ENCODE data around the gene MXD4.

MXD4 gene

DNA sequence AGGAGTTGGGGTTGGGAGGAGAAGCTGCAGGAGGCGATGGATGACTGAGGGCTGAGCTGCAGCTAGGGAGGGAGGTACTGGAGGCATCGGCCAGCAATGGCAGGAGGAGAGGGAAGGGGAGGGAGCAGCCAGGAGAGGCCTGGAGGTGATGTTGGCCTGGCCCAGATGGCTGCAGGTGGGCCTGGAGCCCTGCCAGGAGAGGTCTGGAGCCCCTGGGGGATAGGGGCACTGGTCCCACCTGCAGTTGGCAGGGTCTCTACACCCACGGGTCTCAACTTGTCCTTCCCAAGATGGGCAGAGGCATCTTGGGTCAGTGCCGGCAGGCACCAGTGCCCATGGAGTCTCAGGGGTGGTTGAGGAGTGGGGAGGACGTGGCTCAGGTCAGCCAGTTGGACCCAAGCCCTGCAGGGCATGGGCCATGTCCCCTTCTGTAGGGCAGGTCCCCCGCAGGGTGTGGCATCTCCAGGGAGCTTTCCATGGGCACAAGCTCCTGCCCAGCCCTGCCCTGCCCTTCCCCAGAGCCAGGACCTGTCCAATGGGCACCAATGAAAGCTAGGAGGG is 2.7 kb upstream of the MXD4 start:
- no peak overlapping the region for H3K27ac ChIP-seq
- TF ChIP-seq ZFX (IDR thresholded peaks at IDR 0.05) = no peak
- TF ChIP-seq, protein P1, sequence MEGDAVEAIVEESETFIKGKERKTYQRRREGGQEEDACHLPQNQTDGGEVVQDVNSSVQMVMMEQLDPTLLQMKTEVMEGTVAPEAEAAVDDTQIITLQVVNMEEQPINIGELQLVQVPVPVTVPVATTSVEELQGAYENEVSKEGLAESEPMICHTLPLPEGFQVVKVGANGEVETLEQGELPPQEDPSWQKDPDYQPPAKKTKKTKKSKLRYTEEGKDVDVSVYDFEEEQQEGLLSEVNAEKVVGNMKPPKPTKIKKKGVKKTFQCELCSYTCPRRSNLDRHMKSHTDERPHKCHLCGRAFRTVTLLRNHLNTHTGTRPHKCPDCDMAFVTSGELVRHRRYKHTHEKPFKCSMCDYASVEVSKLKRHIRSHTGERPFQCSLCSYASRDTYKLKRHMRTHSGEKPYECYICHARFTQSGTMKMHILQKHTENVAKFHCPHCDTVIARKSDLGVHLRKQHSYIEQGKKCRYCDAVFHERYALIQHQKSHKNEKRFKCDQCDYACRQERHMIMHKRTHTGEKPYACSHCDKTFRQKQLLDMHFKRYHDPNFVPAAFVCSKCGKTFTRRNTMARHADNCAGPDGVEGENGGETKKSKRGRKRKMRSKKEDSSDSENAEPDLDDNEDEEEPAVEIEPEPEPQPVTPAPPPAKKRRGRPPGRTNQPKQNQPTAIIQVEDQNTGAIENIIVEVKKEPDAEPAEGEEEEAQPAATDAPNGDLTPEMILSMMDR (conservative IDR thresholded peaks at IDR 0.05) = no peak

DNA sequence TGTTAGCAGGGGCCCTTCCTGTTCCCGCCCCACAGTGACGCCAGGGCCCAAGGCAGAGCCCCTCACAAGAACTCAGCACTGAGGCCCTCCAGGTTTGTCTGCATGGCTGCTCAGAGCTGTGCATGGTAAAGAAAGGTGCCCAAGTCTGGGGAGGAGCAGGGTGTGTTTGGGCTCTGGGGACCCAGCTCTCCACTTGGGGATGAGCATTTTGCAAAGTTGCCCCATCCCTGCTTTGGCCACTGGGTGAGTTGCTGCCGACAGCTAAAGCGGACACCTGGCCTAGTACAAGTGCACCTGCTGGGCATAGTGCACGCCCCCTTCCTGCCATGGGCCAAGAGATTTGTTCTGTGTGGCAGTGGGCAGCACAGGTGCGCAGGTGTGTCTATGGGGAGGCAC is 2.0 kb upstream of the MXD4 start:
- H3K27ac ChIP-seq = no peak overlapping the region
- TF ChIP-seq ZFX (IDR thresholded peaks at IDR 0.05) = no peak
- TF ChIP-seq, protein P1 (conservative IDR thresholded peaks at IDR 0.05) = no peak

DNA sequence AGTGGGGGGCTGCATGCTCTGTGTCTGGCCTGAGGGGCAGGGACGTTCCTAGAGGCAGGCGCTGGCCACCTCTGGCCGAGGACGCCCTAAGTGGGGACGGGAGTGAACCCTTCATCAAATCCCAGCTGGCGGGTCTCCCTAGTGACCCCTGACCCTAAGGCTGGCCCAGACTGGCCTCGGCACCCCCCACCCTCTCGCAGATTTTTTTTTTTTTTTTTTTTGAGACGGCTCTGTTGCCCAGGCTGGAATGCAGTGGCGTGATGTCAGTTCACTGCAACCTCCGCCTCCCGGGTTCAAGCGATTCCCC is 988 bp upstream of the MXD4 start:
- TF ChIP-seq, protein P1 (conservative IDR thresholded peaks at IDR 0.05) = no peak
- no peak for TF ChIP-seq ZFX (IDR thresholded peaks at IDR 0.05)
- H3K27ac ChIP-seq = peak overlapping the region; percentile 90

DNA sequence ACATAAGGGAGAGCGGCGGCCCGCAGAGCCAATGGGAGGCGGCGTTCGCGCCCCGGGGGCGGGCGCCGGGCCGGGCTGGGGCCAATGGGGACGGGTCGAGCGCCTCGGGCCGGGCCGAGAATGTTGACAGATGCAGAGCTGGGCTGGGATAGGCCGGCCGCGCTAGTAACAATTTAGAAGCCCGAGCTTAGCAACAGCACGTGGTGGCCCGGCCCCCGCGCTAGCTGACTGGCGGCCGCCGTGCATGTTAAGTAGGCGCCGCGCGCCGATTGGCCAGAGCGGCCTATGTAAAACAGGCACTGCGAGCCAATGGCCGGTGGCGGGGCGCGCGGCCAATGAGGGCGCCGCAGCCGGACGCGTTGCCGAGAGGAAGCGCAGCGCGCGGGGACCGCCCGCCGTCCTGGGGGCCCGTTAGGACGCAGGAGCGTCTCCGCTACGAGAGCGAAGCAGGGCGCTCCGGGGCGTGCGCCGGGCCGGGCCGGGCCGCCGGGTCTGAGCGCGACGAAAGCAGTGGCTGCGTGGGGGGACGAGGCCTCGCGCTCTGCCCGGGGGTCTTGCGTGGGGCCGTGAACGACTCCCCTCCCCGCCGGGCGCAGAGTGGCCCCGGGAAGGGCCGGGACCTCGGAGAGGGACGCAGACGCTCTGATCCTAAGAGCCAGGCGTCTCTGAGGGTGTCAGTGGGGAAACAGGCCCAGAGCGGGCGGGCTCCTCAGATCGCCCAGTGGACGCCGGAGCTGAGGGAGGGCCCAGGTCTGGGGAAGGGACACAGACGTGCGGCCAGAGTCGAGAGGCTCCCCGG is 435 bp upstream of the MXD4 start:
- peak overlapping the region; percentile 90 for H3K27ac ChIP-seq
- TF ChIP-seq, protein P1 (conservative IDR thresholded peaks at IDR 0.05) = no peak
- TF ChIP-seq ZFX (IDR thresholded peaks at IDR 0.05) = 0 out of 2 replicates have a peak, but pooled peaks have one; percentile 53

DNA sequence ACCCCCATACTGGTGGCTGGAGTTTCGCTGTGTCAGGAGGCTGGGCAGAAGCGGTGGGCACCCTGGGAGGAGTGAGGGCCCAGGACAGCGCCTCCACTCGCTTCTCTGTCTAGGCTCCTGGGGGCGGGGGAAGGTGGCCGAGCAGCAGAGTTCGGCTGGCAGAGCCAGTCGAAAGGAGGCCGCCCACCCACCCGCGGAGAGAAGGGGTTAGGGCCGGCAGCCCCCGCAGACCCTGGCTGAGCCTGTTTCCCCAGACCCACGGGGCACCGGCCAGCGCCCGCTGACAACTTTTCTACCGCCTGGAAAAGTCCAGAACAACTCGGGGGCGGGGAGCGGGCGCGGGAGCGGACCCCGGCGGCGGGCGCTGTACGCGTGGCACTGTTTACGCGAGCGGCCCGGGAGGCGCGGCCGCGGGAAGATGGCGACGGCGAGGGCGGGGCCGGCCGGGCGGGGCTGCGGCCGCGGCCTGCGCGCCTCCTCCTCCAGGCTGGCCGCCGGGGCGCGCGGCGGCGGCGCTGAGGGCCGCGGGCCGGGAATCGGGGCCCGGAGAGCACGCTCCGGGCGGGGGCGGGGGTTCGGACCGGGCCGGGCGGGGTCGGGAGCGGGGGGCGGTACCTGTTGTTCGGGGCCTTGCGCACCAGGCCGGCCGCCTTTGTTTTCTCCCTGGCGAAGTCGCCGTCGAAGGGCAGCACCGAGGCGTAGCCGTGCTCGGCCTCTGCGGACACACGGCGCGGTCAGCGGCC is 628 bp downstream of the MXD4 start:
- TF ChIP-seq, protein P1 (conservative IDR thresholded peaks at IDR 0.05) = no peak
- peak; percentile 72; the same call in 1 of the 2 replicates for TF ChIP-seq ZFX (IDR thresholded peaks at IDR 0.05)
- H3K27ac ChIP-seq = peak overlapping the region; percentile 90

DNA sequence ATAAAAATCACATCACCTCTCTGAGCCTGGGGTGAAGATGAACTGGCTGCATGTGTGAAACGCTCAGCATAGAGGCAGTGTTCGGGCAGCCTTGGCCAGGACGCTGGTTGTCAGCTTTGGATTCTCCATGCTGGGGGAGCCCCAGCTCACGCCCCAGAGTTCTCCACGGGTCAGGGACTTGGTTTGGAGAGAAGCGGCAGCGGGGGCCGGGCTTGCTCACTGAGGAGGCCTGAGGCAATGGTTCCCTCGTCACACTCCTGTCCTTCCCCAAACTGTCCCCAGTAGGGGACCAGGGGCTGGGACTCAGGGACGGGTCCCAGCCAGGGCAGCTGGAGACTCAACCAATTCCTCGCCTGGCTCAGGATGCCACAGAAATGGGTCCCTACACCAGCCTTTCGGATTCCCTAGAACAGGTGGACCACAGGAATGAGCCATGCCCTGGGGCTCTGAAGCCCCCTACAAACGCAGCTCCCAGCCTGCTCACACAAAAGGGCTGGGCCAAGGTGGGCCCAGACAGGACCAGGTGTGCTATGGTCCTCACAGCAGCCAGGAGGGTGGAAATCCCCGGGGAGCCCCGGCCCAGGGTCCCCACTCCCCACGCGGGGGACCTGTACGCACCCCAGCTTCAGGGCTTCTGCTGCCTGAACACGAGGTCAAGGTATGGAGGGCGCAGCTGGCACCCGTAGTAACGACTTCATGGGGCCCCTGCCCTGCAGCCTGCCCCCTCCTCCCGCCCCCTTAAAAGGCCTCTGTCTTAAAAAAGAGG is 1.4 kb downstream of the MXD4 start:
- no peak for TF ChIP-seq ZFX (IDR thresholded peaks at IDR 0.05)
- TF ChIP-seq, protein P1 (conservative IDR thresholded peaks at IDR 0.05) = no peak
- H3K27ac ChIP-seq = peak overlapping the region; percentile 90

Data from C4-2B (cell line).